Colonic mucosa (tissue), 4 donors: ENCODE data around the gene MARCHF6. TPM values are rescaled to one million over a fixed set of nuclear protein-coding genes. Genes with fewer than 3 reads are reported as not detected.
A peak's percentile ranks its signal among the peaks of the same experiment; 100 is the strongest.

Experiments
- DNase-seq: peaks from one replicate; pipeline ENCODE4 v3.0.0-alpha.2; 2020
- H3K27ac ChIP-seq: fragments of 200-600 bp; one replicate; pipeline ENCODE4 v1.8.0; 2021
- H3K27me3 ChIP-seq: fragments of 200-600 bp; one replicate; pipeline ENCODE4 v1.8.0; 2021
- H3K36me3 ChIP-seq: fragments of 200-600 bp; one replicate; pipeline ENCODE4 v1.8.0; 2021
- H3K4me1 ChIP-seq: fragments of 200-600 bp; one replicate; pipeline ENCODE4 v1.8.0; 2021; ENCODE audit warnings: mild to moderate bottlenecking
- H3K4me3 ChIP-seq: fragments of 200-600 bp; one replicate; pipeline ENCODE4 v1.8.0; 2021
- H3K9ac ChIP-seq, 2 donors: one replicate each; pipeline ENCODE4 v1.7.0; 2013; ENCODE audit warnings: control low read depth in 2 of 2, low read depth in 2 of 2, low read length in 2 of 2
- H3K9me3 ChIP-seq: fragments of 200-600 bp; one replicate; pipeline ENCODE4 v1.8.0; 2021
- CTCF ChIP-seq: fragments of 200-600 bp; IDR thresholded peaks from one replicate; pipeline ENCODE4 v1.8.0; 2022; ENCODE audit warnings: antibody characterized with exemption, mild to moderate bottlenecking
- intact Hi-C: fragments of 100-400 bp; cut with DNase I; formaldehyde crosslinking; loops from one replicate; pipeline ENCODE4 v1.14.1; 2022
- total RNA-seq, 2 donors: library from RNA; stranded (reverse); fragmentation: NEBNext Ultra II Directional in 1 of 2; extraction: Animal tissue kit (Norgen Biotek cat#: 25700) in 1 of 2; gene quantifications; one replicate each; pipeline ENCODE4 v1.2.1, GENCODE V29; 2021
- donor health status: healthy.
- donor health status: DM: no; HTN: no; CAD: no.
- donor health status: DM: no; HTN: no; CAD: no.

Gene MARCHF6
- total RNA-seq, 2 donors from 2014 or later: 108 to 155 TPM

DNA sequence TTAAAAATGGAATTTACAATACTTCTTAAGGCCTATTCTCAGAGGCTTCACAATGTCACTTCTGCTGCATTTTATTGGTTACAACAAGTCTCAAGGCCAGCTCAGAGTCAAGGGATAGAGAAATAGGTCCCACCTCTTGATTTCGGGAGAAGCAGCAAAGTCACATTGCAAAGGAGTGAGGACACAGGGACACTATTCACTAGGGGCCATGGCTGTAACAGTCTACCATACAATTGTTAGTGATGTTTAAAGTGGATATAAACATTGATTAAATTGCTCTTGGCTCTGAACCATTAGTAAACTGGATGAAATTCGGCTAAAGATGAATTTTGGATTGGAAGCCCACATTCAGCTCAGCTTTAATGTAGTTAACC, 24.1 kb upstream of the MARCHF6 start:
- no peaks in the 10 kb centered on the region for H3K4me1 ChIP-seq
- H3K27me3 ChIP-seq: no peaks in the 10 kb centered on the region
- peak; percentile 12 for DNase-seq
- H3K9me3 ChIP-seq: no peaks in the 10 kb centered on the region
- no peak for TF ChIP-seq CTCF
- intact Hi-C loops: no loop called here
- H3K27ac ChIP-seq: peak overlapping the region; percentile 4
- H3K36me3 ChIP-seq: no peaks in the 10 kb centered on the region
- H3K9ac ChIP-seq: no peak overlapping the region
- H3K4me3 ChIP-seq: no peak overlapping the region

DNA sequence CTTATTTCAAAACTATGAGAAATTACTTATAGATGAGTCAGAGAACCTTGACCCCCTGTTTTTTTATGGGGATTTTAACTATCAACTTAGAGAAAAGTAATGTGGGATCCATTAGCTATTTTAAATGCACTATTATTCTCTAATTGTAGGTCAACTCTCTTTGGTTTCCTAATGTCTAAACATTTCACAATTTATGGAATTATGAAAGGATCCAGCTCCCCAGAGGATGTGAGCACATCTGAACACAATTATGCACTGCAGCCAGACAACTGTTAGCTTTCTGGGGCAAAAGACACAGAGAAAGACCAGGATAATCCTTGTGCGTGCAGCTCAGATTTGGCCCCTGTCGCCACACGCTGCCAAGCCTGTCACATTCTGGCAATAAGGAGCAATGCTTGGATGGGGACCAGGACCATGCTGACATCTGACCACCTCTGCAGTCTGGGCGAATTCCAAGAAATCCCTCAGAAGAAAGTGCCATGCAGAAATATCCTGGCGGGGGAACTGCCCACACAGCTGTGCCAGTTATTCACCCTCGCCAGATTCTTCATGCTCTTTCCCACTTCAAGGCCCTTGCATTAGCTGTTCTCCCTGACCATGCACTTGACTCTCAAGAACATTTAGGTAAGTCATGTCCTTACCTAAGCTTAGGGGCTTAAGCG, 23.5 kb upstream of the MARCHF6 start:
- intact Hi-C loops: no loop called here
- Histone ChIP-seq H3K4me1 (no peaks in the 10 kb centered on the region), H3K9ac (no peak overlapping the region), H3K36me3 (no peaks in the 10 kb centered on the region), H3K27me3 (no peaks in the 10 kb centered on the region), H3K27ac (peak overlapping the region; percentile 4), H3K9me3 (no peaks in the 10 kb centered on the region), H3K4me3 (no peak overlapping the region)
- peak; percentile 27 for DNase-seq
- no peak for TF ChIP-seq CTCF

DNA sequence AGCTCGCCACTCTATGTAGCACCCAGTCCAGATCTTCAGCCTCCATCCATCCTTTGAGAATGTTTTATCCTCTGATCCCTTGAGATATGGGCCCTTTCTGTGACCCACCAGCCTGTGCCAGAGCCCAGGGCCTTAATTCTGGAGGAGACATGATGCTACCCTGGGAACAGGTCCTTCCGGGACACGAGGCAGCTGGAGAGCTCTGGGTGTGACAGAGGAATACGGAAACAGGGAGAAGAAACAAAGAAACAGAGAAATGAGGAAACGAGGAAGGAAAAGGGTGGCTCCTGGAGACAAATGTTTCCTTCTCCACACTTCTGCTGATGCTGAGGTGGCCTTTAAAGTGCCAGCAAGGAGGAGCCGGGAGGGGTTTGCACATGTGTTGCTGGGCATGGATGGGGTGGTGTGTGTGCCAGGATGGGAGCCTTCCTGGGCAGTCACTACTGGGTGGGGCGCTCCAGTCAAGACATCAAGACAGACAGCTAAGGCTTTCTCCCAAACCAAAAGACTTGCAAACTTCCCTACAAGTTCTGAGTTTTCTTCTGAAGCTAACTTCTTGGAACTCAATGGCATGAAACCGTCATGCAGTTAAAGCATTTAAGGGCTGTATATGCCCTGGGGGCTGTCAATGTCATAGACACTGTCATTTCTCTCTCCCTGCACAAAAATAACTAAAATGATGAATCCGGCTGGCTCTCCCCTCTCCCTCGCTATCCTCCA, 22.8 kb upstream of the MARCHF6 start:
- H3K27ac ChIP-seq: no peak overlapping the region
- no peaks in the 10 kb centered on the region for H3K36me3 ChIP-seq
- TF ChIP-seq CTCF: no peak
- H3K27me3 ChIP-seq: no peaks in the 10 kb centered on the region
- no peak overlapping the region for H3K4me3 ChIP-seq
- no peak overlapping the region for H3K9ac ChIP-seq
- intact Hi-C loops: no loop called here
- H3K4me1 ChIP-seq: no peaks in the 10 kb centered on the region
- DNase-seq: peak; percentile 39
- H3K9me3 ChIP-seq: no peaks in the 10 kb centered on the region

DNA sequence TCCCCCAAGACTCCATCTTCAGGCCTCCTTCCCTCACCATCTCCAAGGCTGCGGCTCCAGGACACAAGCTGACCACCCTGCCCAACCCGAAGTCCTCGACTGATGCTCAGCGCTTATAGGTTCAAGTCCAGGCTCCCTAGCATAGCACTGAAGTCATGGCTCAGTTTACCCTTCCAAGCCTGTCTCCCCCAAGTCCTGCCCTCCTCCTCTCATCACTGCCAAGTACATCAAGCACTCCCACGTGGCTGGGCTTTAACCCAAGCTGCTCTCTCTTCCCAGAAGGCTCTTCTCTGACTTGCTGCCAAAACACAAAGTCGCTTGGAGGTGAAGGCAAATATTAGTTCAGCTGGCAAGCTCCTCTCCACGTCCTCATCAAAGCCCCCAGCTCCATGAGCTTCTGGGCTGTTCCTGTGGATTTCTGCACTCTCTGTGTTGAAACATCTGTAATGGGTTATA, 22.1 kb upstream of the MARCHF6 start:
- Histone ChIP-seq H3K9ac (no peak overlapping the region), H3K27ac (no peak overlapping the region), H3K4me3 (no peak overlapping the region), H3K9me3 (no peaks in the 10 kb centered on the region), H3K27me3 (no peaks in the 10 kb centered on the region), H3K36me3 (no peaks in the 10 kb centered on the region), H3K4me1 (no peaks in the 10 kb centered on the region)
- no peak for TF ChIP-seq CTCF
- intact Hi-C loops: no loop called here
- peak; percentile 67 for DNase-seq

GRCh38 chr5:10332301-10332700, 21.2 kb upstream of the MARCHF6 start:
- no peak overlapping the region for H3K27ac ChIP-seq
- TF ChIP-seq CTCF: no peak
- no peak overlapping the region for H3K9ac ChIP-seq
- no peaks in the 10 kb centered on the region for H3K9me3 ChIP-seq
- H3K4me1 ChIP-seq: no peaks in the 10 kb centered on the region
- H3K36me3 ChIP-seq: no peaks in the 10 kb centered on the region
- intact Hi-C loops: no loop called here
- peak; percentile 14 for DNase-seq
- no peaks in the 10 kb centered on the region for H3K27me3 ChIP-seq
- H3K4me3 ChIP-seq: no peak overlapping the region
